H1 (cell line): ENCODE measurements around the gene HMGCLL1. TPM values are rescaled to one million over a fixed set of nuclear protein-coding genes. Genes with fewer than 3 reads are reported as not detected.

Source experiments
- CTCF ChIA-PET: fragments of 300-600 bp; sonication (Branson Sonifier 250); formaldehyde crosslinking; loops from one replicate; lab custom pipeline; 2021; ENCODE audit not compliant: partially characterized antibody; lab: Charles Lee
- POLR2A ChIA-PET: fragments of 300-600 bp; sonication (Branson Sonifier 250); formaldehyde crosslinking; loops from one replicate; lab custom pipeline; 2021; ENCODE audit warnings: inconsistent platforms; ENCODE audit not compliant: partially characterized antibody; lab: Charles Lee
- DNase-seq, 2 experiments: peaks; one replicate each; pipeline versions ENCODE4 v3.0.0 to v3.0.0-alpha.2; 2010 to 2022; ENCODE audit warnings: low spot score in 2 of 2, low read depth in 1 of 2, mixed read lengths in 1 of 2
- FAIRE-seq: peaks from 2 replicates; lab custom pipeline; 2011; peaks lifted over from hg19 to GRCh38; lab: Jason Lieb, UNC
- H2AFZ ChIP-seq: 2 replicates; pipeline ENCODE4 v1.8.1; 2012; ENCODE audit warnings: low read length, inconsistent platforms
- H2AK5ac ChIP-seq: 2 replicates; pipeline ENCODE4 v1.6.1; 2013; ENCODE audit warnings: low read depth, low read length
- H2BK120ac ChIP-seq: replicated peaks from 2 replicates; pipeline ENCODE3; 2013; ENCODE audit warnings: low read depth, low read length, inconsistent platforms
- H2BK12ac ChIP-seq: 2 replicates; pipeline ENCODE4 v1.6.1; 2013; ENCODE audit warnings: low read depth, low read length
- H2BK15ac ChIP-seq: 2 replicates; pipeline ENCODE4 v1.6.1; 2013; ENCODE audit warnings: low read length
- H2BK20ac ChIP-seq: 2 replicates; pipeline ENCODE4 v1.6.1; 2013; ENCODE audit warnings: low read length
- H2BK5ac ChIP-seq: 2 replicates; pipeline ENCODE4 v1.6.1; 2013; ENCODE audit warnings: low read depth, low read length
- H3K14ac ChIP-seq: 2 replicates; pipeline ENCODE4 v1.6.1; 2013; ENCODE audit warnings: inconsistent platforms; ENCODE audit not compliant: insufficient read length
- H3K18ac ChIP-seq: 2 replicates; pipeline ENCODE4 v1.6.1; 2013; ENCODE audit warnings: low read length; ENCODE audit errors: extremely low read depth
- H3K23ac ChIP-seq: 2 replicates; pipeline ENCODE4 v1.6.1; 2013; ENCODE audit warnings: inconsistent platforms; ENCODE audit not compliant: insufficient read length
- H3K23me2 ChIP-seq: 2 replicates; pipeline ENCODE4 v1.6.1; 2013; ENCODE audit warnings: low read depth, low read length
- H3K27ac ChIP-seq: 2 replicates; pipeline ENCODE4 v1.6.1; 2011; ENCODE audit warnings: low read depth, low read length, inconsistent platforms
- H3K27me3 ChIP-seq, 4 experiments: replicated peaks in 1 of 4; 1 replicate in 1 of 4; 2 replicates in 3 of 4; pipeline versions ENCODE4 v1.6.1 to v1.8.1; 2011 to 2013; ENCODE audit warnings: low read length in 3 of 4, mild to moderate bottlenecking in 3 of 4, inconsistent platforms in 2 of 4, mixed read lengths in 2 of 4, moderate library complexity in 1 of 4; ENCODE audit not compliant: control insufficient read depth in 3 of 4, insufficient read depth in 3 of 4; ENCODE audit errors: extremely low read depth in 1 of 4
- H3K36me3 ChIP-seq, 4 experiments: 2 replicates each; pipeline versions ENCODE4 v1.6.1 to v1.8.1; 2011 to 2013; ENCODE audit warnings: mild to moderate bottlenecking in 4 of 4, low read length in 3 of 4, moderate library complexity in 2 of 4, control low read depth in 1 of 4, inconsistent platforms in 1 of 4; ENCODE audit not compliant: insufficient read depth in 4 of 4, control insufficient read depth in 2 of 4
- H3K4ac ChIP-seq: replicated peaks from 2 replicates; pipeline ENCODE3; 2013; ENCODE audit warnings: low read length, low read depth, mixed read lengths, inconsistent platforms; ENCODE audit not compliant: insufficient read length
- H3K4me1 ChIP-seq, 4 experiments: replicated peaks in 1 of 4; 1 replicate in 1 of 4; 2 replicates in 3 of 4; pipeline versions ENCODE4 v1.6.1 to v1.8.1; 2011 to 2013; ENCODE audit warnings: low read length in 3 of 4, inconsistent platforms in 2 of 4, mixed read lengths in 1 of 4; ENCODE audit not compliant: insufficient read depth in 4 of 4, control insufficient read depth in 3 of 4
- H3K4me2 ChIP-seq, 2 experiments: 2 replicates each; pipeline versions ENCODE4 v1.6.1 to v1.8.1; 2011 to 2013; ENCODE audit warnings: low read depth in 2 of 2, low read length in 2 of 2, control low read depth in 1 of 2, inconsistent platforms in 1 of 2, mild to moderate bottlenecking in 1 of 2; ENCODE audit not compliant: insufficient read depth in 1 of 2
- H3K4me3 ChIP-seq, 4 experiments: fragments of 200-600, 300-600 bp in 1 of 4; sonication (generic), shearing (Covaris generic), sonication (Bioruptor Twin) in 1 of 4; 2 replicates each; pipeline versions ENCODE4 v1.5.1 to v1.8.1; 2011 to 2016; ENCODE audit warnings: low read length in 4 of 4, low read depth in 3 of 4, control low read depth in 2 of 4, inconsistent platforms in 2 of 4, mild to moderate bottlenecking in 2 of 4, mixed read lengths in 1 of 4, moderate library complexity in 1 of 4; ENCODE audit not compliant: insufficient read depth in 2 of 4; ENCODE audit errors: extremely low read depth in 1 of 4
- H3K56ac ChIP-seq: replicated peaks from 2 replicates; pipeline ENCODE3; 2013; ENCODE audit warnings: low read depth, mild to moderate bottlenecking, mixed read lengths, low read length, inconsistent platforms; ENCODE audit not compliant: insufficient read length
- H3K79me1 ChIP-seq: 2 replicates; pipeline ENCODE4 v1.6.1; 2013; ENCODE audit warnings: low read depth, low read length, control low read depth
- H3K79me2 ChIP-seq, 2 experiments: 2 replicates each; pipeline versions ENCODE4 v1.6.1 to v1.8.1; 2012 to 2013; ENCODE audit warnings: low read length in 2 of 2, mild to moderate bottlenecking in 2 of 2, inconsistent platforms in 1 of 2; ENCODE audit not compliant: insufficient read depth in 2 of 2, control insufficient read depth in 1 of 2
- H3K9ac ChIP-seq, 4 experiments: replicated peaks in 1 of 4; 1 replicate in 1 of 4; 2 replicates in 3 of 4; pipeline versions ENCODE4 v1.6.1 to v1.8.1; 2011 to 2013; ENCODE audit warnings: low read depth in 3 of 4, low read length in 3 of 4, control low read depth in 2 of 4, mild to moderate bottlenecking in 2 of 4, moderate library complexity in 2 of 4, inconsistent platforms in 1 of 4; ENCODE audit errors: extremely low read depth in 1 of 4
- H3K9me3 ChIP-seq, 2 experiments: 2 replicates each; pipeline versions ENCODE4 v1.6.1 to v1.8.1; 2012 to 2013; ENCODE audit warnings: mild to moderate bottlenecking in 2 of 2, moderate library complexity in 2 of 2, control low read depth in 1 of 2, inconsistent platforms in 1 of 2, low read depth in 1 of 2, low read length in 1 of 2, mixed read lengths in 1 of 2; ENCODE audit not compliant: insufficient read depth in 2 of 2
- H4K20me1 ChIP-seq, 2 experiments: replicated peaks in 1 of 2; 2 replicates each; pipeline versions ENCODE3 to v1.8.1; 2011 to 2013; ENCODE audit warnings: inconsistent platforms in 2 of 2, low read length in 2 of 2, mild to moderate bottlenecking in 1 of 2; ENCODE audit not compliant: insufficient read depth in 2 of 2, control insufficient read depth in 1 of 2
- H4K5ac ChIP-seq: 2 replicates; pipeline ENCODE4 v1.6.1; 2013; ENCODE audit warnings: low read length, low read depth, mixed read lengths, inconsistent platforms; ENCODE audit not compliant: insufficient read length
- H4K8ac ChIP-seq: 2 replicates; pipeline ENCODE4 v1.8.0; 2013; ENCODE audit warnings: mild to moderate bottlenecking, moderate library complexity, low read length, inconsistent platforms; ENCODE audit not compliant: insufficient read depth; ENCODE audit errors: extremely low read depth
- H4K91ac ChIP-seq: replicated peaks from 2 replicates; pipeline ENCODE3; 2013; ENCODE audit warnings: low read length, mixed read lengths, inconsistent platforms; ENCODE audit not compliant: insufficient read length
- CBX5 ChIP-seq: fragments of 300-800, 300-1000 bp; sonication (generic); IDR thresholded peaks from 2 replicates; pipeline ENCODE4 v1.7.1; 2016; ENCODE audit warnings: antibody characterized with exemption, low read length, low read depth
- CEBPB ChIP-seq: IDR thresholded peaks from 2 replicates; pipeline ENCODE4 v1.6.1; 2012; ENCODE audit warnings: low read depth, low read length
- CHD1 ChIP-seq: IDR thresholded peaks from 2 replicates; pipeline ENCODE4 v1.6.1; 2012; ENCODE audit warnings: low read depth, low read length, improper control_type of control experiment
- E2F6 ChIP-seq: IDR thresholded peaks from 2 replicates; pipeline ENCODE4 v1.6.1; 2012; ENCODE audit warnings: inconsistent platforms
- EZH2 ChIP-seq: fragments of 200-600 bp; sonication (generic); IDR thresholded peaks from 2 replicates; pipeline ENCODE4 v1.7.1; 2012; ENCODE audit warnings: low read depth, mild to moderate bottlenecking, moderate library complexity, low read length, inconsistent platforms; ENCODE audit not compliant: severe bottlenecking
- FOSL1 ChIP-seq: IDR thresholded peaks from 2 replicates; pipeline ENCODE4 v1.6.1; 2011; ENCODE audit warnings: mild to moderate bottlenecking, low read depth, low read length, moderate library complexity; ENCODE audit not compliant: insufficient read depth
- GABPA ChIP-seq: IDR thresholded peaks from 2 replicates; pipeline ENCODE4 v1.6.1; 2011; ENCODE audit warnings: mild to moderate bottlenecking, low read length, moderate library complexity, borderline replicate concordance; ENCODE audit not compliant: insufficient read depth
- GTF2F1 ChIP-seq: IDR thresholded peaks from 2 replicates; pipeline ENCODE4 v1.6.1; 2012; ENCODE audit warnings: low read depth, low read length, improper control_type of control experiment, borderline replicate concordance
- KDM1A ChIP-seq: fragments of 200-600, 300-600 bp; sonication (generic); IDR thresholded peaks from 2 replicates; pipeline ENCODE4 v1.7.1; 2016; ENCODE audit warnings: mild to moderate bottlenecking, low read length, borderline replicate concordance
- KDM5A ChIP-seq: fragments of 200-600 bp; IDR thresholded peaks from 2 replicates; pipeline ENCODE4 v1.7.1; 2012; ENCODE audit warnings: mild to moderate bottlenecking, low read length, inconsistent platforms, mixed read lengths
- MAX ChIP-seq: IDR thresholded peaks from 2 replicates; pipeline ENCODE4 v1.6.1; 2012; ENCODE audit warnings: inconsistent platforms
- SIRT6 ChIP-seq: IDR thresholded peaks from one replicate; pipeline ENCODE4 v1.7.1; 2012; ENCODE audit warnings: low read length, inconsistent platforms
- SP1 ChIP-seq: IDR thresholded peaks from 2 replicates; pipeline ENCODE4 v1.6.1; 2011; ENCODE audit warnings: low read depth, low read length
- TAF1 ChIP-seq: IDR thresholded peaks from 2 replicates; pipeline ENCODE4 v1.6.1; 2011; ENCODE audit warnings: mild to moderate bottlenecking, low read depth, low read length
- WGBS, 2 experiments: shearing (Covaris generic) in 1 of 2; methylation state at CpG; one replicate each; pipeline versions ENCODE4 v1.1.6 to v1.1.7; 2013 to 2015; ENCODE audit warnings: low lambda C conversion rate in 2 of 2, mixed read lengths in 2 of 2, inconsistent platforms in 1 of 2, low coverage in 1 of 2, missing lambda C conversion rate in 1 of 2; ENCODE audit not compliant: insufficient replicate concordance in 2 of 2, insufficient coverage in 1 of 2, insufficient read length in 1 of 2; ENCODE audit errors: extremely low coverage in 1 of 2, missing lambda C conversion rate in 1 of 2; 5-methylcytosine and 5-hydroxymethylcytosine counted together
- polyA plus RNA-seq, 7 experiments: library from polyadenylated mRNA; depleted of rRNA in 3 of 7; stranded (reverse) in 5 of 7; unstranded in 2 of 7; fragments of >200 nt in 5 of 7; fragments of 200-250 nt in 2 of 7; gene quantifications; 1 replicate in 5 of 7; 2 replicates in 1 of 7; 4 replicates in 1 of 7; pipeline versions ENCODE4 v1.2.1 to v1.2.3, GENCODE V29; 2011 to 2013; ENCODE audit warnings: missing spikeins in 2 of 7, mixed read lengths in 2 of 7
- total RNA-seq: library from RNA; stranded (reverse); fragmentation: NEBNext Ultra II Directional; extraction: Animal tissue kit (Norgen Biotek cat#: 25700); gene quantifications from 2 replicates; pipeline ENCODE4 v1.2.1, GENCODE V29; 2021

Gene HMGCLL1
- total and polyA plus RNA-seq, 2 of the 8 experiments (the other 6 are each of a cell fraction or from before 2014, with no cell fraction given), result 0.06 to 0.41 TPM

- no peak overlapping the region for H4K5ac ChIP-seq
- no peaks in the 10 kb centered on the region for H3K27me3 ChIP-seq
- H2BK5ac ChIP-seq, result no peak overlapping the region
- H3K18ac ChIP-seq, result no peak overlapping the region
- no peaks in the 10 kb centered on the region for H3K23me2 ChIP-seq
- H3K23ac ChIP-seq, result no peak overlapping the region
- no peak overlapping the region for H2BK120ac ChIP-seq
- no peak overlapping the region for H3K4me2 ChIP-seq
- CTCF ChIA-PET, result interaction anchor here (0.8 to 1.4 kb wide), 4 partner anchors 13 to 170 kb away, joined by 3 to 5 read pairs (median 3); no protein-coding TSS in a partner anchor
- H2AFZ ChIP-seq, result no peak overlapping the region
- no peak overlapping the region for H2BK15ac ChIP-seq
- no peak overlapping the region for H2BK12ac ChIP-seq
- DNase-seq, result no peak
- H3K36me3 ChIP-seq, result no peaks in the 10 kb centered on the region
- H3K9me3 ChIP-seq, result no peaks in the 10 kb centered on the region
- 88% methylated on average over 7 of the region's 7 CpGs; no CpG with 5 or more reads in 1 of the 2 experiments for WGBS, 2 experiments
- H3K79me2 ChIP-seq, result no peaks in the 10 kb centered on the region
- no peaks in the 10 kb centered on the region for H3K4me1 ChIP-seq
- no peak overlapping the region for H3K4ac ChIP-seq
- H3K56ac ChIP-seq, result no peak overlapping the region
- H3K27ac ChIP-seq, result no peak overlapping the region
- no peaks in the 10 kb centered on the region for H3K79me1 ChIP-seq
- H4K91ac ChIP-seq, result no peak overlapping the region
- POLR2A ChIA-PET, result no interaction called here
- H2AK5ac ChIP-seq, result no peak overlapping the region
- H4K20me1 ChIP-seq, result no peaks in the 10 kb centered on the region
- no peak for FAIRE-seq
- H3K9ac ChIP-seq, result no peak overlapping the region
- no peak overlapping the region for H2BK20ac ChIP-seq
- H4K8ac ChIP-seq, result no peak overlapping the region
- no peak overlapping the region for H3K14ac ChIP-seq
- H3K4me3 ChIP-seq, result no peak overlapping the region
- TF ChIP-seq E2F6 (no peak), CHD1 (no peak), EZH2 (no peak), SP1 (no peak), SIRT6 (no peak), TAF1 (no peak), KDM5A (no peak), KDM1A (no peak), CEBPB (no peak), FOSL1 (no peak), CBX5 (no peak), MAX (no peak), GABPA (no peak), GTF2F1 (no peak)
These were observed 21.8 kb downstream of the HMGCLL1 start for GRCh38 chr6:55557146-55557545.
